HepG2 (cell line): ENCODE data around the gene CCDC88B. TPM values are rescaled to one million over a fixed set of nuclear protein-coding genes. Genes with fewer than 3 reads are reported as not detected.

Experiments
- ARID2 ChIP-seq: sonication (generic); formaldehyde crosslinking; IDR thresholded peaks from 2 replicates; pipeline ENCODE4 v1.8.1; 2022; ENCODE audit warnings: mild to moderate bottlenecking, missing genetic modification reagents, borderline replicate concordance
- CEBPG ChIP-seq: IDR thresholded peaks from 2 replicates; pipeline ENCODE4 v1.6.1; 2016
- HHEX ChIP-seq: IDR thresholded peaks from 2 replicates; pipeline ENCODE4 v1.6.1; 2016; ENCODE audit warnings: control low read depth
- ISX ChIP-seq: sonication (generic); formaldehyde crosslinking; conservative IDR thresholded peaks from 2 replicates; pipeline ENCODE4 v1.5.0; 2020; ENCODE audit warnings: missing genetic modification reagents
- MAFG ChIP-seq: sonication (generic); formaldehyde crosslinking; IDR thresholded peaks from 2 replicates; pipeline ENCODE4 v1.5.1; 2020; ENCODE audit warnings: mild to moderate bottlenecking, missing genetic modification reagents
- MZF1 ChIP-seq: sonication (generic); formaldehyde crosslinking; IDR thresholded peaks from 2 replicates; pipeline ENCODE4 v1.8.1; 2023; ENCODE audit warnings: mild to moderate bottlenecking, missing genetic modification reagents, borderline replicate concordance
- NBN ChIP-seq: fragments of 450-650 bp; conservative IDR thresholded peaks from 2 replicates; pipeline ENCODE4 v1.6.1; 2017
- NFIC ChIP-seq: IDR thresholded peaks from 2 replicates; pipeline ENCODE4 v1.6.1; 2012; ENCODE audit warnings: mild to moderate bottlenecking, low read length, inconsistent platforms
- PATZ1 ChIP-seq: sonication (generic); formaldehyde crosslinking; IDR thresholded peaks from 2 replicates; pipeline ENCODE4 v1.4.0; 2020; ENCODE audit warnings: missing genetic modification reagents
- SALL1 ChIP-seq: sonication (generic); formaldehyde crosslinking; IDR thresholded peaks from 2 replicates; pipeline ENCODE4 v1.8.0; 2022; ENCODE audit warnings: mild to moderate bottlenecking, missing genetic modification reagents
- SNAPC4 ChIP-seq: sonication (generic); formaldehyde crosslinking; IDR thresholded peaks from 2 replicates; pipeline ENCODE4 v1.4.0; 2020; ENCODE audit warnings: mild to moderate bottlenecking, missing genetic modification reagents
- SNAPC5 ChIP-seq: sonication (generic); formaldehyde crosslinking; IDR thresholded peaks from 2 replicates; pipeline ENCODE4 v1.8.1; 2023; ENCODE audit warnings: mild to moderate bottlenecking, missing genetic modification reagents, borderline replicate concordance
- THAP11 ChIP-seq: IDR thresholded peaks from 2 replicates; pipeline ENCODE4 v1.6.1; 2016; ENCODE audit warnings: missing biosample characterization, missing genetic modification reagents
- ZFX ChIP-seq: sonication (generic); formaldehyde crosslinking; IDR thresholded peaks from 2 replicates; pipeline ENCODE4 v1.4.0; 2020; ENCODE audit warnings: mild to moderate bottlenecking, low read depth, missing genetic modification reagents, moderate library complexity
- ZIK1 ChIP-seq: sonication (generic); formaldehyde crosslinking; IDR thresholded peaks from 2 replicates; pipeline ENCODE4 v1.5.0; 2020; ENCODE audit warnings: mild to moderate bottlenecking, low read depth, missing genetic modification reagents, borderline replicate concordance
- ZNF333 ChIP-seq: sonication (generic); formaldehyde crosslinking; IDR thresholded peaks from 2 replicates; pipeline ENCODE4 v1.4.0; 2020; ENCODE audit warnings: mild to moderate bottlenecking, missing genetic modification reagents, borderline replicate concordance
- ZNF558 ChIP-seq: sonication (generic); formaldehyde crosslinking; IDR thresholded peaks from 2 replicates; pipeline ENCODE4 v1.9.0; 2022; ENCODE audit warnings: mild to moderate bottlenecking, missing genetic modification reagents, borderline replicate concordance
- ZNF598 ChIP-seq: sonication (generic); formaldehyde crosslinking; IDR thresholded peaks from 2 replicates; pipeline ENCODE4 v1.5.1; 2020; ENCODE audit warnings: mild to moderate bottlenecking, missing genetic modification reagents, borderline replicate concordance
- ZNF713 ChIP-seq: sonication (generic); formaldehyde crosslinking; IDR thresholded peaks from 2 replicates; pipeline ENCODE4 v1.4.0; 2020; ENCODE audit warnings: mild to moderate bottlenecking, missing genetic modification reagents
- ZNF776 ChIP-seq: sonication (generic); formaldehyde crosslinking; IDR thresholded peaks from 2 replicates; pipeline ENCODE4 v1.4.0; 2020; ENCODE audit warnings: mild to moderate bottlenecking, missing genetic modification reagents
- ZNF839 ChIP-seq: sonication (generic); formaldehyde crosslinking; IDR thresholded peaks from 2 replicates; pipeline ENCODE4 v1.4.0; 2020; ENCODE audit warnings: missing genetic modification reagents, mild to moderate bottlenecking, borderline replicate concordance
- polyA plus RNA-seq, 8 experiments: library from polyadenylated mRNA; depleted of rRNA in 3 of 8; stranded (reverse) in 7 of 8; unstranded in 1 of 8; fragments of >200 nt; fragmentation: Illumina TruSeq in 4 of 8; extraction: Trizol in 4 of 8; gene quantifications; 2 replicates each; pipeline versions ENCODE4 v1.2.1 to v1.2.3, GENCODE V29; 2011 to 2016; ENCODE audit warnings: low read depth in 4 of 8, missing spikeins in 1 of 8, mixed read lengths in 1 of 8; ENCODE audit not compliant: insufficient read depth in 1 of 8
- total RNA-seq, 5 experiments: library from RNA; depleted of rRNA; stranded (reverse); fragments of >200 nt; fragmentation: Illumina TruSeq; extraction: Trizol; gene quantifications; 2 replicates each; pipeline ENCODE4 v1.2.3, GENCODE V29; 2016; ENCODE audit warnings: low read depth in 1 of 5
- TF ChIP-seq, protein P1 (sequence below): sonication (generic); formaldehyde crosslinking; IDR thresholded peaks from 2 replicates; pipeline ENCODE4 v1.4.0; 2020; ENCODE audit warnings: missing genetic modification reagents, mild to moderate bottlenecking, borderline replicate concordance

Gene CCDC88B
- total and polyA plus RNA-seq, 2 of the 13 experiments (the other 11 are each of a cell fraction or from before 2014, with no cell fraction given) = 3.6 to 4.8 TPM

- TF ChIP-seq SALL1 (CRISPR knock-in tag) (peak; percentile 50; the same call in 1 of the 2 replicates), PATZ1 (peak; percentile 84), CEBPG (CRISPR knock-in tag) (peak; percentile 92), ZNF558 (CRISPR knock-in tag) (no peak), MZF1 (CRISPR knock-in tag) (no peak), SNAPC4 (CRISPR knock-in tag) (0 out of 2 replicates have a peak, but pooled peaks have one; percentile 19), ZIK1 (CRISPR knock-in tag) (no peak), THAP11 (peak; percentile 24; the same call in 1 of the 2 replicates), HHEX (CRISPR knock-in tag) (no peak), ZNF598 (CRISPR knock-in tag) (no peak), ZNF713 (CRISPR knock-in tag) (no peak), NBN (no peak), ZNF333 (CRISPR knock-in tag) (peak; percentile 61; the same call in 1 of the 2 replicates), ZNF776 (CRISPR knock-in tag) (0 out of 2 replicates have a peak, but pooled peaks have one; percentile 64), NFIC (no peak), SNAPC5 (CRISPR knock-in tag) (no peak), ZFX (CRISPR knock-in tag) (peak; percentile 63; the same call in 1 of the 2 replicates), ARID2 (CRISPR knock-in tag) (0 out of 2 replicates have a peak, but pooled peaks have one; percentile 15), ZNF839 (CRISPR knock-in tag) (no peak), ISX (CRISPR knock-in tag) (no peak), MAFG (CRISPR knock-in tag) (no peak)
- TF ChIP-seq, protein P1, sequence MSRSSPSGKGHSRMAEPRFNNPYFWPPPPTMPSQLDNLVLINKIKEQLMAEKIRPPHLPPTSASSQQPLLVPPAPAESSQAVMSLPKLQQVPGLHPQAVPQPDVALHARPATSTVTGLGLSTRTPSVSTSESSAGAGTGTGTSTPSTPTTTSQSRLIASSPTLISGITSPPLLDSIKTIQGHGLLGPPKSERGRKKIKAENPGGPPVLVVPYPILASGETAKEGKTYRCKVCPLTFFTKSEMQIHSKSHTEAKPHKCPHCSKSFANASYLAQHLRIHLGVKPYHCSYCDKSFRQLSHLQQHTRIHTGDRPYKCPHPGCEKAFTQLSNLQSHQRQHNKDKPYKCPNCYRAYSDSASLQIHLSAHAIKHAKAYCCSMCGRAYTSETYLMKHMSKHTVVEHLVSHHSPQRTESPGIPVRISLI (CRISPR knock-in tag) = peak; percentile 41; the same call in 1 of the 2 replicates
Observed at GRCh38 chr11:64306876-64307622, 33.0 kb upstream of the CCDC88B start (continued).
